ENCODE results near the gene RABEP2.
"Not testable (repeated sequence)": the region's sequence is repeated elsewhere in the genome, so short reads cannot be mapped to it uniquely, and the experiment has no call there.

The RABEP2 gene

GRCh38 chr16:28904828-28905227 lies 20.2 kb downstream of the RABEP2 start:
- CTCF ChIA-PET, result no interaction called here
- Mint-ChIP-seq H3K4me1 (peaks cover 7% of the 10 kb centered on the region), H3K27me3 (no peaks in the 10 kb centered on the region)

GRCh38 chr16:28904363-28904762 lies 20.7 kb downstream of the RABEP2 start:
- peaks cover 5% of the 10 kb centered on the region for H3K36me3 Mint-ChIP-seq
- no peak for DNase-seq
- H3K4me3 Mint-ChIP-seq, result no peak overlapping the region
- H3K27ac Mint-ChIP-seq, result no peak overlapping the region
- no peaks in the 10 kb centered on the region for H3K27me3 Mint-ChIP-seq
- peaks cover 7% of the 10 kb centered on the region for H3K4me1 Mint-ChIP-seq
- CTCF ChIA-PET, result no interaction called here
- H3K9me3 Mint-ChIP-seq, result no peaks in the 10 kb centered on the region

More at GRCh38 chr16:28904828-28905227, 20.2 kb downstream of the RABEP2 start:
- Mint-ChIP-seq H3K27ac (no peak overlapping the region), H3K36me3 (peaks cover 5% of the 10 kb centered on the region), H3K9me3 (no peaks in the 10 kb centered on the region), H3K4me3 (no peak overlapping the region)
- DNase-seq, result no peak

- H3K9me3 Mint-ChIP-seq, result no peaks in the 10 kb centered on the region
- H3K27ac Mint-ChIP-seq, result no peak overlapping the region
- no peak overlapping the region for H3K4me3 Mint-ChIP-seq
- CTCF ChIA-PET, result interaction anchor here (0.5 kb wide), 1 partner anchor 13 kb away, joined by 3 read pairs; no protein-coding TSS in a partner anchor
- H3K36me3 Mint-ChIP-seq, result peaks cover 2% of the 10 kb centered on the region
- no peaks in the 10 kb centered on the region for H3K27me3 Mint-ChIP-seq
- DNase-seq, result no peak
- peaks cover 7% of the 10 kb centered on the region for H3K4me1 Mint-ChIP-seq
These were observed 21.5 kb downstream of the RABEP2 start for GRCh38 chr16:28903344-28904042.

DNA sequence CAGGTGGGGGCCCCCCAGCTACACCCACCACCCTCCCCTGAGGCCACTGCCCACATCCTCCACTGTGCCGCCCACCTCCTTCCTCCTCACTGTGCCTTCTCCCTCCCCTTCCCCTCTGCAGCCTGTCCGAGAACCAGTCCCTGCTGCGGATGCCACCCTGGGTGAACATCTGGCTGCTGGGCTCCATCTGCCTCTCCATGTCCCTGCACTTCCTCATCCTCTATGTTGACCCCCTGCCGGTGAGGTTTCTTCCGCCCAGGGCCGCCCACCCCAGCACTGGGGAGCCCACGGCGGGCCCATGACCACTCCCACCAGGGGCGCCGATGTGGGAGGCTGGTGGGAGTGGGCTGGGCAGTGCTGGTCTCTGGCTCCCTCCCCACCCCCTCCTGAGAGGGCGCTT lies 22.1 kb downstream of the RABEP2 start:
- Mint-ChIP-seq H3K4me3 (no peak overlapping the region), H3K36me3 (peaks cover 2% of the 10 kb centered on the region), H3K27ac (no peak overlapping the region), H3K27me3 (no peaks in the 10 kb centered on the region), H3K4me1 (peaks cover 7% of the 10 kb centered on the region), H3K9me3 (no peaks in the 10 kb centered on the region)
- no peak for DNase-seq
- CTCF ChIA-PET, result interaction anchor here (0.5 kb wide), 1 partner anchor 14 kb away, joined by 3 read pairs; no protein-coding TSS in a partner anchor

GRCh38 chr16:28901862-28902261 lies 23.2 kb downstream of the RABEP2 start:
- no peak overlapping the region for H3K4me3 Mint-ChIP-seq
- H3K27me3 Mint-ChIP-seq, result no peaks in the 10 kb centered on the region

GRCh38 chr16:28900601-28901000 lies 24.4 kb downstream of the RABEP2 start:
- DNase-seq, result no peak
- Mint-ChIP-seq H3K27me3 (no peaks in the 10 kb centered on the region), H3K27ac (no peak overlapping the region), H3K36me3 (peaks cover under 1% of the 10 kb centered on the region), H3K9me3 (no peaks in the 10 kb centered on the region), H3K4me1 (peaks cover 7% of the 10 kb centered on the region), H3K4me3 (no peak overlapping the region)
- CTCF ChIA-PET, result no interaction called here

More at GRCh38 chr16:28901862-28902261, 23.2 kb downstream of the RABEP2 start:
- H3K4me1 Mint-ChIP-seq, result peaks cover 7% of the 10 kb centered on the region
- no peak for DNase-seq
- peaks cover 2% of the 10 kb centered on the region for H3K36me3 Mint-ChIP-seq
- no peak overlapping the region for H3K27ac Mint-ChIP-seq
- CTCF ChIA-PET, result no interaction called here
- H3K9me3 Mint-ChIP-seq, result no peaks in the 10 kb centered on the region

DNA sequence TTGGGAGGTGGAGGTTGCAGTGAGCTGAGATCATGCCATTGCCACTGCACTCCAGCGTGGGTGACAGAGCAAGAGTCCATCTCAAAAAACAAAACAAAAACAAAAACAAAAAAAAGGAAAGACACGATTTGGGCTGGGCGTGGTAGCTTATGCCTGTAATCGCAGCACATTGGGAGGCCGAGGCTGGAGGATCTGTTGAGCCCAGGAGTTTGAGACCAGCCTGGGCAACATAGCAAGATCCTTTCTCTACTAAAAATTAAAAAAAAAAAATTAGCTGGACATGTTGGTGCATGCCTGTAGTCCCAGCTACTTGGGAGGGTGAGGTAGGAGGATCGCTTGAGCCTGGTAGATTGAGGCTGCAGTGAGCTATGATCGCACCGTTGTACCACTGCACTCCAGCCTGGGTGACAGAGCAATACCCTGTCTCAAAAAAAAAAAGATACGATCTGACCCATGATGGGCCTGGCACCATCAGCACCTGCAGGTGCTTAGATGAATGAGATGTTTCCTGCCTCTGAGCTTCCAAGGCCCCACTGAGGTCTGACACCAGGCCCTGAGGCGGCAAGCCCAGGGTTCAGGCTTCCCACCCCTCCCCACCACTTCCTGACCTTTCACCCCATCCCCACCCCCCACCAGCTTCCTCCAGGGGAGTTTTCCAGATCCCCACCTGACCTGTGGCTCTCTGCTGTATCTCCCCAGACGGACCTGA lies 25.0 kb downstream of the RABEP2 start:
- Mint-ChIP-seq H3K4me3 (no peak overlapping the region), H3K27me3 (no peaks in the 10 kb centered on the region), H3K27ac (no peak overlapping the region), H3K36me3 (no peaks in the 10 kb centered on the region), H3K9me3 (no peaks in the 10 kb centered on the region), H3K4me1 (peaks cover 7% of the 10 kb centered on the region)
- no peak for DNase-seq
- CTCF ChIA-PET, result interaction anchor here (0.8 kb wide), 1 partner anchor 45 kb away, joined by 3 read pairs; no protein-coding TSS in a partner anchor

DNA sequence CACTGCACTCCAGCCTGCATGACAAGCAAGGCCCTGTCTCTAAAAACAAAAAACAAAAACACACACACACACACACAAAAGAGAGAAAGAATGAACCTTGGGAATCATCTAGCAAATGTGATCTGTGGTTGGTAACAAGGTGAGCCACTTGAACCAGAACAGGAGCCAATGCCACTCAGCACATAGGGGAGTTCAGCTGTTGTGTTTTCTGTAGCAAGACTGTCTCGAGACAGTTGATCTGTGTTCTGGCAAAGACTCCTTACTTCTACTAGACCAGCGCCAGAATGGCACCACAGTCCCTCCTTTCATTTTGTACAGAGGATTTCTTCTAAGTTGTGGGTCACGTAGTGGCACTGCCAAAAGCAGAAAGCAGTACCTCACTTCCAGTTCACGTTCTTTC lies 26.1 kb downstream of the RABEP2 start:
- Mint-ChIP-seq H3K27ac (no peak overlapping the region), H3K4me3 (no peak overlapping the region), H3K36me3 (no peaks in the 10 kb centered on the region), H3K27me3 (no peaks in the 10 kb centered on the region), H3K9me3 (no peaks in the 10 kb centered on the region), H3K4me1 (peaks cover 7% of the 10 kb centered on the region)
- CTCF ChIA-PET, result no interaction called here
- no peak for DNase-seq

DNA sequence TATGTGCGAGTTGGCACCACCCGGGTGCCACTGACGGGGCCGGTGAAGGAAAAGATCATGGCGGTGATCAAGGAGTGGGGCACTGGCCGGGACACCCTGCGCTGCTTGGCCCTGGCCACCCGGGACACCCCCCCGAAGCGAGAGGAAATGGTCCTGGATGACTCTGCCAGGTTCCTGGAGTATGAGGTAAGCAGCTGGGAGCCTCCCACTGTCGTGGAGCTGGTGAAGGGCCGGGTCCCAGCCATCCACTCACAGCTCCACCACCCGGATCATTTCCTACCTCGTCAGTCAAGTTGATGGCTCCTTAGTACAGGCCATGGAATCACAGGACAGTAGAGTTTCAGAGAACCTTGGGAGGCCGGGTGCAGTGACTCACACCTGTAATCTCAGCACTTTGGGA lies 26.8 kb downstream of the RABEP2 start:
- H3K9me3 Mint-ChIP-seq, result no peaks in the 10 kb centered on the region
- no peaks in the 10 kb centered on the region for H3K27me3 Mint-ChIP-seq
- no peaks in the 10 kb centered on the region for H3K36me3 Mint-ChIP-seq
- CTCF ChIA-PET, result no interaction called here
- no peak overlapping the region for H3K27ac Mint-ChIP-seq
- no peak overlapping the region for H3K4me3 Mint-ChIP-seq
- no peak for DNase-seq
- peaks cover 7% of the 10 kb centered on the region for H3K4me1 Mint-ChIP-seq

DNA sequence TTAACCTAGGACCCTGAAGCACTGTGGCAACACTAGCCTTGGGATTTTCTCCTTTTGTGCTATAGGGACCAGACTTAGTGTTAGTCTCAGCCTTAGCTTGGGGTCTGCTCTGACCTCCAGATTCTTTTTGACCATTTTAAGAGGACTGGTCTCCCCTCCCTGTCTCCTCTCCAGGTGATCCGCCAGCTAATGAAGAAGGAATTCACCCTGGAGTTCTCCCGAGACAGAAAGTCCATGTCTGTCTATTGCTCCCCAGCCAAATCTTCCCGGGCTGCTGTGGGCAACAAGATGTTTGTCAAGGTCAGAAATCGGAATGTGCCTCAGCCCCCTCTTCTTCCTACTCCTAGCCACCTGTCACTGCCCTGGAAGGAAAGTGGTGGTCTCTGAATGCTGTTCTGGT lies 27.2 kb downstream of the RABEP2 start:
- CTCF ChIA-PET, result no interaction called here
- H3K4me1 Mint-ChIP-seq, result peaks cover 7% of the 10 kb centered on the region
- H3K9me3 Mint-ChIP-seq, result no peaks in the 10 kb centered on the region
- H3K27me3 Mint-ChIP-seq, result no peaks in the 10 kb centered on the region
- no peak overlapping the region for H3K4me3 Mint-ChIP-seq
- no peak overlapping the region for H3K27ac Mint-ChIP-seq
- H3K36me3 Mint-ChIP-seq, result no peaks in the 10 kb centered on the region
- no peak for DNase-seq

DNA sequence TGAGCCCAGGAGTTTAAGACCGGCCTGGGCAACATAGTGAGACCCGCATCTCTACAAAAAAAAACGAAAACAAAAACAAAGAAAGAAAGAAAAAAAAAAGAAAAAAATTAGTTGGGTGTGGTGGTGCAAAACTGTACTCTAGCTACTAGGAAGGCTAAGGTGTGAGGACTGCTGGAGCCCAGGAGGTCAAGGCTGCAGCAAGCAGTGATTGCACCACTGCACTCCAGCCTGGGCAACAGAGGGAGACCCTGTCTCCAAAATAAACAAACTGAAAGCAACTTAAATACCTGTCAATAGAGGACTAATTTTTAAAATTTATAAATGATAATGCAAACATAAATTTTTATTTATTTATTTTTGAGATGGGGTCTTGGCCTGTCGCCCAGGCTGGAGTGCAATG lies 29.4 kb downstream of the RABEP2 start:
- CTCF ChIA-PET, result no interaction called here
- H3K4me3 Mint-ChIP-seq, result no peak overlapping the region
- no peaks in the 10 kb centered on the region for H3K36me3 Mint-ChIP-seq
- H3K9me3 Mint-ChIP-seq, result no peaks in the 10 kb centered on the region
- no peak overlapping the region for H3K27ac Mint-ChIP-seq
- DNase-seq, result no peak
- H3K4me1 Mint-ChIP-seq, result peaks cover 4% of the 10 kb centered on the region
- H3K27me3 Mint-ChIP-seq, result no peaks in the 10 kb centered on the region

- no peak overlapping the region for H3K27ac Mint-ChIP-seq
These were observed 31.7 kb downstream of the RABEP2 start for GRCh38 chr16:28893291-28893690.

GRCh38 chr16:28891964-28892890 lies 32.8 kb downstream of the RABEP2 start:
- Mint-ChIP-seq H3K4me1 (no peaks in the 10 kb centered on the region), H3K27me3 (no peaks in the 10 kb centered on the region), H3K4me3 (no peak overlapping the region), H3K27ac (no peak overlapping the region), H3K9me3 (no peaks in the 10 kb centered on the region), H3K36me3 (no peaks in the 10 kb centered on the region)
- CTCF ChIA-PET, result no interaction called here
- DNase-seq, result no peak

More at GRCh38 chr16:28893291-28893690, 31.7 kb downstream of the RABEP2 start:
- no peaks in the 10 kb centered on the region for H3K36me3 Mint-ChIP-seq
- no peaks in the 10 kb centered on the region for H3K9me3 Mint-ChIP-seq
- CTCF ChIA-PET, result no interaction called here
- DNase-seq, result no peak
- no peaks in the 10 kb centered on the region for H3K4me1 Mint-ChIP-seq
- H3K4me3 Mint-ChIP-seq, result no peak overlapping the region
- H3K27me3 Mint-ChIP-seq, result no peaks in the 10 kb centered on the region

DNA sequence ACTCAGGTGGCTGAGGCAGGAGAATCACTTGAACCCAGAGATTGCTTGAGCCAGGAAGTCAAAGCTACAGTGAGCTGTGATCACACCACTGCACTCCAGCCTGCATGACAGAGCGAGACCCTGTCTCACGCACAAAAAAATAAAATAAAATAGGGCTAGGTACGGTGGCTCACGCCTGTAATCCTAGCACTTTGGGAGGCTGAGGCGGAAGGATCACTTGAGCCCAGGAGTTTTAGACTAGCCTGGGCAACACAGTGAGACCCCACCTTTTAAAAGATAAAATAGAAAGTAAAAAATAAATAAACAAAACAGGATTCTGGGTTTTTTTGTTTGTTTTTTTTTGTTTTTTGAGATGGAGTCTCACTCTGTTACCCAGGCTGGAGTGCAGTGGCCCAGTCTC lies 34.7 kb downstream of the RABEP2 start:
- CTCF ChIA-PET, H3K36me3 Mint-ChIP-seq, H3K4me3 Mint-ChIP-seq, H3K27ac Mint-ChIP-seq, H3K4me1 Mint-ChIP-seq, DNase-seq, H3K27me3 Mint-ChIP-seq, H3K9me3 Mint-ChIP-seq: not testable (repeated sequence)
